SK-N-MC (cell line): ENCODE measurements around the gene MLPH.

Experiments used
- DNase-seq: peaks from one replicate; pipeline ENCODE4 v3.0.0-alpha.2; 2011; ENCODE audit warnings: low read depth, low spot score
- H3K27ac ChIP-seq: fragments of 200-600 bp; sonication (generic); 2 replicates; pipeline ENCODE4 v1.5.1; 2016; ENCODE audit warnings: mixed run types
- H3K36me3 ChIP-seq: fragments of 200-600 bp; sonication (generic); 2 replicates; pipeline ENCODE4 v1.6.1; 2017; ENCODE audit warnings: antibody characterized with exemption, low read length, mixed read lengths; ENCODE audit not compliant: insufficient read depth
- H3K4me3 ChIP-seq: fragments of 200-600 bp; sonication (generic); 2 replicates; pipeline ENCODE4 v1.5.1; 2016
- H3K9ac ChIP-seq: fragments of 200-600 bp; sonication (generic); 2 replicates; pipeline ENCODE4 v1.8.0; 2017; ENCODE audit warnings: mixed run types, mixed read lengths; ENCODE audit not compliant: insufficient read length
- H3K9me3 ChIP-seq: fragments of 200-600 bp; sonication (generic); 2 replicates; pipeline ENCODE4 v1.6.1; 2017; ENCODE audit warnings: low read depth, mild to moderate bottlenecking, antibody characterized with exemption, low read length, moderate library complexity, mixed read lengths
- EZH2 ChIP-seq: fragments of 200-600 bp; sonication (generic); IDR thresholded peaks from one replicate; pipeline ENCODE4 v1.6.1; 2017; ENCODE audit warnings: antibody characterized with exemption
- FOXP2 ChIP-seq: optimal IDR thresholded peaks from 2 replicates; pipeline ENCODE3; 2011; ENCODE audit warnings: mild to moderate bottlenecking, moderate library complexity; ENCODE audit not compliant: insufficient read depth; ENCODE audit errors: extremely low read length, control extremely low read depth
- POLR2AphosphoS5 ChIP-seq: IDR thresholded peaks from 2 replicates; pipeline ENCODE4 v1.6.1; 2012; ENCODE audit warnings: mild to moderate bottlenecking, low read depth, low read length, borderline replicate concordance

Gene MLPH

GRCh38 chr2:237542001-237542704 lies 55.1 kb downstream of the MLPH start:
- DNase-seq = no peak
- H3K27ac ChIP-seq = no peak overlapping the region

DNA sequence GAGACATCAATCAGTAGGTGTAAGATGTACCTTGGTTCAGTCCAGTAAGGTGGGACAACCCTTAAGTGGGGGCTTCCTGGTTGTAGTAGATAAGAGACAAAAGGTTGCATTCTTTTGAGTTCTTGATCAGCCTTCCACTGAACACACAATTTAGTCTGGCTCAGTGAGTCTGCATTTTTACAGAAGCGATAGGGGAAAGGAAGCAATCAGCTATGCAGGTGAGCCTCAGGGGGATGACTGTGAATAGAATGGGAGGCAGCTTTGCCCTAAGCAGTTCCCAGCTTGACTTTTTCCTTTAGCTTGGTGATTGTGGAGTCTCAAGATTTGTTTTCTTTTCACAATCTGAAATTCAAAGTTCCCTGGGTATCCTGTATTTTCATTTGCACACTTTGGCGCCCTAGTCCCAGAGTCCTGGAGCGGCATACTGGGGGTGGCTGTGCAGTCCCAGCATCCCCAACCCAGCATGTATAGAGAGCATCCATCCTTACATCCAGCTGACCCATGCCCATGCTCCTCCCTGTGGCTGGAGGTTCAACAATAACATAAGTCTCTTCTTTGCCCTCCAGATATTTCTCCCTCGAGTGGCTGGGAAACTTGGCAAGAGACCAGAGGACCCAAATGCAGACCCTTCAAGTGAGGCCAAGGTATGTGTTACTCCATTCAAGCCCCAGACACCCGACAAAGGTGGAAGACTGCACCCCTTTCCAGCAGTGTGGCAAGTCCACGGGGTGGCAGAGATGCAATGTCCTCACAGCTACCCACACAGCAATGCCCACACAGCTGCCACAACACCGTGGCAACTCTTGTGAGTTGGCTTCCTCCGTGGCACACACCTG lies 59.2 kb downstream of the MLPH start:
- no peak overlapping the region for H3K9ac ChIP-seq
- no peak for DNase-seq
- TF ChIP-seq POLR2AphosphoS5 (no peak), FOXP2 (no peak), EZH2 (no peak)
- H3K9me3 ChIP-seq = no peaks in the 10 kb centered on the region
- no peak overlapping the region for H3K4me3 ChIP-seq
- no peak overlapping the region for H3K27ac ChIP-seq
- H3K36me3 ChIP-seq = no peaks in the 10 kb centered on the region

More at GRCh38 chr2:237542001-237542704, 55.1 kb downstream of the MLPH start:
- TF ChIP-seq FOXP2 (no peak), EZH2 (no peak), POLR2AphosphoS5 (no peak)
- Histone ChIP-seq H3K4me3 (no peak overlapping the region), H3K36me3 (no peaks in the 10 kb centered on the region), H3K9me3 (no peaks in the 10 kb centered on the region), H3K9ac (no peak overlapping the region)

DNA sequence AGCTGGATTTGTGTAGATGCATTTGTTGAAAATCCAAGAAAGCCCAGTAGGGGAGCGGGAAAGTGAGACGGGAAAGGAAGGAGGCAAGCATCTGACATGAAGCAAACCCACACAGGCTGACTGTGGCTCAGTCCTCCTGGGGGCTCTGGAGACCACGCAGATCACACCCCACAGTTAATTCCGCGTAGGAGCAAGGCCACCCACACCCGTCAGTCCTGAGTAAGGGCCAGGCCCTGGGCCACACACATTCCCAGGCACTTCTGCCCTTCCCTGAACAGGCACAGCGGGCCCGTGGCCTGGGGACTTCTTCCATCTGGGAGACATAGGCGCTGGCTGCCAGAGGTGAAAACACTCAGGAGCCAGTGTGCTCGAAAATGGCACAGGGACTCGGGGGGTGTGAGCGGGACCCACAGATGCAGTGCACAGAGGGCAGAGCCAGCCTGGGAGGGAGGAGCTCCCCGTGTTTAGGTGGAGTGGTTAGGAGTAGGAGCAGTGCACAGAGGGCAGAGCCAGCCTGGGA lies 59.9 kb downstream of the MLPH start:
- Histone ChIP-seq H3K9ac (no peak overlapping the region), H3K36me3 (no peaks in the 10 kb centered on the region), H3K27ac (no peak overlapping the region), H3K9me3 (no peaks in the 10 kb centered on the region), H3K4me3 (no peak overlapping the region)
- DNase-seq = no peak
- TF ChIP-seq FOXP2 (no peak), POLR2AphosphoS5 (no peak), EZH2 (no peak)

DNA sequence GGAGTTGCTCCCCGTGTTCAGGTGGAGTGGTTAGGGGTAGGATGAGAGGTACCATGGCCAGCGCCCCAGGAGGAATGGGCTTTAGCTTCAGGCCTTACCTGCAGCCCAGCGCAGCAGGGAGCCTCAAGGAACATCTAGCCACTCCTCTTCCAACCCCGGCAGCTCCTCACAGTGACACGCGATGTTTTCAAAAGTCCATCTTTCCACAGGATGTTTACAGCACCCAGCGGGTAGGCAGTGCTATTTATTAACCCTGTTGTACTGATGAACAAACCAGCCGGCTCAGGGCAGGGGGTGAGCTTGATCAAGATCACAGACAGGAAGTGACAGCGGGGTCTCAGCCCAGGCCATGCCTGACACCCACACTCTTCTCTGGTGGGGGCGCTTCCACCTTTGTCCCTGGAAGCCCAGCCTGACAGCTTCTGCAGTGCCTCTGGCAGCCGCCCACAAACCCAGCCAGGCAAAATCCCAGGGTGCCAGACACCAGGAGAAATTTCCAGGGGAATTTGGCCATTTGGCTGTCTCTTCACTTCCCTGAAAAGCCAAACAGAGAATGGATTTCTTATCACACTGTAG lies 60.9 kb downstream of the MLPH start:
- no peaks in the 10 kb centered on the region for H3K36me3 ChIP-seq
- no peak overlapping the region for H3K9ac ChIP-seq
- TF ChIP-seq POLR2AphosphoS5 (no peak), EZH2 (no peak), FOXP2 (no peak)
- H3K9me3 ChIP-seq = no peaks in the 10 kb centered on the region
- no peak overlapping the region for H3K4me3 ChIP-seq
- no peak for DNase-seq
- H3K27ac ChIP-seq = no peak overlapping the region

DNA sequence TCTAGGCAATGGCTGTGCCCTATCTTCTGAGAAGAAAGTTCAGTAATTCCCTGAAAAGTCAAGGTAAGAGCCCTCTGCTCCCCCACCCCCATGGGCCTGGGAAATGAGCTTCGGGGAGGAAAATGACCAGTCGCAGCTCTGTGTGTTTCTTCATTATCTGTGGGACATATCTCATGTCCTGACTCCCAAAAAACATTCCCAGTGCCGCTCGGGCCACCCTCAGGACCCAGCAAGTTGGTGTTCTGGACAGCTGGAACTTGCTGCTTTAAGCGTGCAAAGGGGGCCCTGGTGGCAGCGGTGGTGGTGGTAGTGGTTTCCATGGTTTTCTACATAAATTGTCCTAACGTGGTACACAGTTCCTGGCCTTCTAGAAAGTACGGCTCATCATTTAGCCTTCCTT lies 62.2 kb downstream of the MLPH start:
- H3K27ac ChIP-seq = no peak overlapping the region
- DNase-seq = no peak
- H3K9ac ChIP-seq = no peak overlapping the region
- no peaks in the 10 kb centered on the region for H3K9me3 ChIP-seq
- no peaks in the 10 kb centered on the region for H3K36me3 ChIP-seq
- no peak overlapping the region for H3K4me3 ChIP-seq
- no peak for TF ChIP-seq POLR2AphosphoS5

- Histone ChIP-seq H3K9me3 (no peaks in the 10 kb centered on the region), H3K4me3 (no peak overlapping the region), H3K36me3 (no peaks in the 10 kb centered on the region), H3K27ac (no peak overlapping the region), H3K9ac (no peak overlapping the region)
- TF ChIP-seq FOXP2 (no peak), EZH2 (no peak), POLR2AphosphoS5 (no peak)
- no peak for DNase-seq
Observed at GRCh38 chr2:237549643-237550415, 62.8 kb downstream of the MLPH start.

DNA sequence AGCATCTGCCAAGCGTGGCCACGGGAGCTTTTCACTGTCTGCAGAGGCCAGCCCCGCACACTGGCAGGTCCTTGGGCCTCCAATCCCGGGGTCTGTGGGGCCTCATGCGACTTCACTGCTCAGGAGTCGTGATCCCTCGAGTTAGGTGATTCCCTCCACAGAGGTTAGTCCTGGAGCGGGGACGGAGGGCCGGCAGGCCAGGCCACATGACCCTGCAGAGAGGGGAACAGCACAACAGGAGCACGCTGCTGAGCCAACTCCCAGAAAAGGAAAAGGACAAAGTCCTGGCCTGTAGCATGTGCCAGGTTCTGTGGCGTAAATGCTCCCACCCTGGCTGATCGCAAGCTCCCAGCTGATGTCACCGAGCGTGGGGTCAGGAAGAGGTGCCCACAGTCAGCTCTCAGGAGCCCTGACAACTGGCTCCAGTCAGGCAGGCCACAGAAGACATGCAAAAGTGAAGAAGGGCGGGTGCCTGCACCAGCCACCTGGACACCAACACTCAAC lies 64.1 kb downstream of the MLPH start:
- H3K4me3 ChIP-seq = no peak overlapping the region
- H3K9me3 ChIP-seq = no peaks in the 10 kb centered on the region
- no peak overlapping the region for H3K9ac ChIP-seq
- no peak for TF ChIP-seq FOXP2
- TF ChIP-seq EZH2 = no peak
- no peak for TF ChIP-seq POLR2AphosphoS5
- no peak overlapping the region for H3K27ac ChIP-seq
- no peaks in the 10 kb centered on the region for H3K36me3 ChIP-seq
- DNase-seq = no peak

- Histone ChIP-seq H3K4me3 (no peak overlapping the region), H3K9ac (no peak overlapping the region), H3K9me3 (no peaks in the 10 kb centered on the region), H3K27ac (no peak overlapping the region), H3K36me3 (no peaks in the 10 kb centered on the region)
- no peak for DNase-seq
- TF ChIP-seq FOXP2 = no peak
- TF ChIP-seq EZH2 = no peak
- no peak for TF ChIP-seq POLR2AphosphoS5
Observed at GRCh38 chr2:237552908-237553307, 65.9 kb downstream of the MLPH start.
